HCT116 (cell line): ENCODE results near the gene EML4.

Experiments used
- CTCF ChIP-seq, 3 experiments: fragments of 200-600 bp in 1 of 3; sonication (generic) in 1 of 3; IDR thresholded peaks in 2 of 3; conservative IDR thresholded peaks in 1 of 3; 2 replicates each; pipeline ENCODE4 v1.5.1; 2012 to 2017; ENCODE audit warnings: low read depth in 2 of 3, low read length in 2 of 3, antibody characterized with exemption in 1 of 3, borderline replicate concordance in 1 of 3, control low read depth in 1 of 3, mild to moderate bottlenecking in 1 of 3, mixed read lengths in 1 of 3, mixed run types in 1 of 3, moderate library complexity in 1 of 3; ENCODE audit not compliant: insufficient read depth in 1 of 3
- EZH2 ChIP-seq: fragments of 200-600 bp; sonication (generic); IDR thresholded peaks from 2 replicates; pipeline ENCODE4 v1.6.1; 2017; ENCODE audit warnings: antibody characterized with exemption, mixed run types
- MAX ChIP-seq: IDR thresholded peaks from 2 replicates; pipeline ENCODE4 v1.6.1; 2012

- no peak for TF ChIP-seq CTCF (IDR thresholded peaks at IDR 0.05 in 2 of 3, conservative IDR thresholded peaks at IDR 0.05 in 1 of 3; ENCODE audit: borderline replicate concordance in 1 of 3, insufficient read depth in 1 of 3, low read depth in 2 of 3, low read length in 2 of 3)
- TF ChIP-seq MAX, result no peak
- no peak for TF ChIP-seq EZH2
Measured at GRCh38 chr2:42219160-42219559, 50.0 kb downstream of the EML4 start.
